OCI-LY1 (cell line): ENCODE results near the gene BACE2.

Source experiments
- EZH2 ChIP-seq: fragments of 200-600 bp; sonication (generic), shearing (Covaris generic); IDR thresholded peaks from 2 replicates; pipeline ENCODE4 v1.8.0; 2017; ENCODE audit warnings: borderline replicate concordance, mixed run types, mild to moderate bottlenecking, antibody characterized with exemption, low read length, moderate library complexity, mixed read lengths
- TF ChIP-seq, protein P1 (sequence below): fragments of 200-600 bp; sonication (generic), shearing (Covaris generic); IDR thresholded peaks from 2 replicates; pipeline ENCODE4 v1.5.1; 2017; ENCODE audit warnings: mild to moderate bottlenecking, antibody characterized with exemption, low read length, moderate library complexity, mixed read lengths

DNA sequence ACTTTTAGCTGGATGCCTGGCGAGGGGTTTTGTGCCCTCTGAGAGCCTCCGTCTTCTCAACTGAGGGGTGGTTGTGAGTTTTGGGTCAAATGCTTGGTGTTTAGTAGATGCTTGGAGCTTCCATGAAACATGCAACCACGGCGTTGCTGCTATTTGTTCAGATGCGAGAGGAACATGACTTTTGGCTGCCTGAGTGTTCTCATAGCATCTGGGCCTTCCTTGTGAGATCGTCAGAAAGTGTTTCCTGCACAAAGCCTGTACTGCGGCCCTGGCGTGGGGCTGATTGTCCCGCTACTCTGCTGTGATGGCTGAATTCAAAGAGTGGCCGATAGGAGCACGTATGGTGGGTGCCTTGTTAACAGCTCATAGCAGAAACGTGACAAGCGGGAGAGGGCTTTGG lies 78.8 kb downstream of the BACE2 start:
- TF ChIP-seq, protein P1, sequence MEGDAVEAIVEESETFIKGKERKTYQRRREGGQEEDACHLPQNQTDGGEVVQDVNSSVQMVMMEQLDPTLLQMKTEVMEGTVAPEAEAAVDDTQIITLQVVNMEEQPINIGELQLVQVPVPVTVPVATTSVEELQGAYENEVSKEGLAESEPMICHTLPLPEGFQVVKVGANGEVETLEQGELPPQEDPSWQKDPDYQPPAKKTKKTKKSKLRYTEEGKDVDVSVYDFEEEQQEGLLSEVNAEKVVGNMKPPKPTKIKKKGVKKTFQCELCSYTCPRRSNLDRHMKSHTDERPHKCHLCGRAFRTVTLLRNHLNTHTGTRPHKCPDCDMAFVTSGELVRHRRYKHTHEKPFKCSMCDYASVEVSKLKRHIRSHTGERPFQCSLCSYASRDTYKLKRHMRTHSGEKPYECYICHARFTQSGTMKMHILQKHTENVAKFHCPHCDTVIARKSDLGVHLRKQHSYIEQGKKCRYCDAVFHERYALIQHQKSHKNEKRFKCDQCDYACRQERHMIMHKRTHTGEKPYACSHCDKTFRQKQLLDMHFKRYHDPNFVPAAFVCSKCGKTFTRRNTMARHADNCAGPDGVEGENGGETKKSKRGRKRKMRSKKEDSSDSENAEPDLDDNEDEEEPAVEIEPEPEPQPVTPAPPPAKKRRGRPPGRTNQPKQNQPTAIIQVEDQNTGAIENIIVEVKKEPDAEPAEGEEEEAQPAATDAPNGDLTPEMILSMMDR, result no peak
- no peak for TF ChIP-seq EZH2
